HG02678 (cell line): ENCODE data around the gene VIL1.

Experiments
- ATAC-seq: cut with Tn5 transposase; IDR thresholded peaks from one replicate; pipeline ENCODE4 v1.9.1; 2021; ENCODE audit warnings: mild to moderate bottlenecking, moderate library complexity; ENCODE audit not compliant: unreplicated experiment

Gene VIL1

DNA sequence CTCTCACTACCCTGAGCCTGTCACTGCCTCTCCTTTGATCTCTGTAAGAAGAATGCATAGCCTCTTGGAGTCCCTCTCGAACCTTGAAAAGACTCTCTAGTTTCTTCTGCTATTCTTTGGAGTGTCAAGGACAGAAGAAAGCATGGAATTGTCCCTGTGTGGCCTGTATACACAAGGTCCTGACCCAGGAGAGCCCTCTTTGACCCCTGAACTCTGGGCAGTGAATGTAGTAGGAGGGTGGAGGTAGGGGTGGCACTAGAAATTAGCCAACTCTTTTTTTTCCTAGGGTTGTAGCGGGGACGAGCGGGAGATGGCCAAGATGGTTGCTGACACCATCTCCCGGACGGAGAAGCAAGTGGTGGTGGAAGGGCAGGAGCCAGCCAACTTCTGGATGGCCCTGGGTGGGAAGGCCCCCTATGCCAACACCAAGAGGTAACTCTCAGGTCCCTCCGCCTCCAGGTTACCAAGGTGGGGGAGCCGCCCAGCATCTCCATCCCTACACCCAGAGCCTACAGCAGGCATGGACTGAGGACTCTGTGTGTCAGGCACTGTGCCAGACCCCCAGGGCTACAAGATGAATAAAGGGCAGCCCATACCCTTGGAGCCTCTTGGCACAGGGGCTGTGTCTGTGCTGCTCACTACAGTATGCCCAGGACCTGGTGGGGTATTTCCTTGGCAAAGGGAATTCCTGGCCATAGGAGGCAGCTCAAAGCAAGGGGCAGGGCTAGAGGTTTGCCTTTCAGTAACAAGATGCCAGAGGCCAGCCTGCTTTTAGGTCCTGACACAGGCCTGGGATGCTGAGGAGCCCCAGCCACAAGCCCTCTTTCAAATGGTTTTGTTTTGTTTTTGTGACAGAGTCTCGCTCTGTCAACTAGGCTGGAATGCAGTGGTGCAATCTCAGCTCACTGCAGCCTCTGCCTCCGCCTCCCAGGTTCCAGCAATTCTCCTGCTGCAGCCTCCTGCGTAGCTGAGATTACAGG lies 16.4 kb downstream of the VIL1 start:
- no peak for ATAC-seq

DNA sequence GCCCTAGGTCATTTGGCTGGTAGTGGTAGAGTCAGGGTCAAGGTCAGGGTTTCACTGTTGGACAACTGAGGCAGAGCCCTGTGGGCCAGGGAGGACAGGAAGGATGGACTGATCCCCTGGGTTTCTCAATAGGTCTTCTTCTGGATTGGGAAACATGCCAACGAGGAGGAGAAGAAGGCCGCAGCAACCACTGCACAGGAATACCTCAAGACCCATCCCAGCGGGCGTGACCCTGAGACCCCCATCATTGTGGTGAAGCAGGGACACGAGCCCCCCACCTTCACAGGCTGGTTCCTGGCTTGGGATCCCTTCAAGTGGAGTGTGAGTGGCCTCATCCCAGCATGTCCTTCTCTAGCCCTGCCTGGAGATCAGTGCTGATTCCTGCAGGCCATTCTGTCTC lies 18.1 kb downstream of the VIL1 start:
- no peak for ATAC-seq

DNA sequence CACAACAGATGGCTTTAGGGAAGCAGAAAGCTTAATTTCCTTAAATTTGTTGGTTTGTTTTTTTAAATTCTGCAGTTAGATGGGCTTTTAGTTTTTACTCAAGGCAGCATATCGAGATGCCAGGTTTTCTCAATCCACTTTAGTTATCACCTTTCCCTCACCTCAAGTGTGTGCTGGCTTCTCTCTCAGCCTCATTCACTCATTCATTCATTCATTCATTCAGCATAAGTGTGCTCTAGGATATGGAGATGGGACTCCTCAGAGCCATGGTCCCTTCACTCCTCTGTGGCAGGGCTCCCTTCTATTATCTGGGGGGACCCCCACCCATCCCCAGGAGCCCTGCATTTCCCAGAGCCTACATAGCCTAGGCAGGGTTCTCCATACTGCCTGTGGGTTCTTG lies 19.0 kb downstream of the VIL1 start:
- ATAC-seq = no peak

DNA sequence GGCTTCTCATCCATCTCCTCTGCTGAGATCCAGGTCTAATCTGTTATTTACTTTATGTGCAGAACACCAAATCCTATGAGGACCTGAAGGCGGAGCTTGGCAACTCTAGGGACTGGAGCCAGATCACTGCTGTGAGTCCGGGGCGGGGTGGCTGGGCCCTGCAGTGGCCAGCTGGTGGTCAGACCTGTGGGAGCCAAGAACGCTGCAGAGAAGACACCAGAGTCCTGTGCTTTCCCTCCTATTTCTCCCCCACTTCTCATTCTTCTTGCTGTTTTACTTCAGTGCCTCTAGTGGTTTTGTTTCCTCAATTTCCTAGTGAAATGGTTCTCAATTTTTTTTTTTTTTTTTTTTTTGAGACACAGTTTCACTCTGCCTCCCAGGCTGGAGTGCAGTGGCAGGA lies 19.7 kb downstream of the VIL1 start:
- ATAC-seq = no peak

DNA sequence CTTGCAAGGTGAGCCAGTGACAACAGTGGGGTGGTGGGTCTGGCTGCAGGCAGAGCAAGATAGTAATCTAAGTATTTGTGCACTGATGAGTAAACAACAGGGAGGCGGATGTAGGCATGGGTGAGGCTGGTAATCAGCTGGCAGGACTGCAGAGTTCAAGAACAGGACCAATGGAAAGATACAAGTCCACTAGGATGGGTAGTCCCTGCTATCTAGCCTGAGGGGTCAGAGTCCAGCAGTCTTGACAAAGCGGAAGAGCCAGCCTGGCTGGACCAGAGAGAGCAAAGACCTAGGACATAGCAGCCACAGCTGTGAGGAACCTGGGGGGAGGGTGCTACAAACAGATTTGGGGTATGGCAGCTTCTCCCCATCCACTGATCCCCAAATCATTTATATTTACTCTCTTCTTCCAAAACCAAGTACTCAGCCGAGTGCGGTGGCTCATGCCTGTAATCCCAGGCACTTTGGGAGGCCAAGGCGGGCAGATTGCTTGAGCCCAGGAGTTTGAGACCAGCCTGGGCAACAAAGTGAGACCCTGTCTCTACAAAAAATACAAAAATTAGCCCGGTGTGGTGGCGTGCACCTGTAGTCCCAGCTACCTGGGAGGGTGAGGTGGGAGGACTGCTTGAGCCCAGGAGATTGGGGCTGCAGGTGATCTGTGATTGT lies 25.9 kb downstream of the VIL1 start:
- no peak for ATAC-seq

DNA sequence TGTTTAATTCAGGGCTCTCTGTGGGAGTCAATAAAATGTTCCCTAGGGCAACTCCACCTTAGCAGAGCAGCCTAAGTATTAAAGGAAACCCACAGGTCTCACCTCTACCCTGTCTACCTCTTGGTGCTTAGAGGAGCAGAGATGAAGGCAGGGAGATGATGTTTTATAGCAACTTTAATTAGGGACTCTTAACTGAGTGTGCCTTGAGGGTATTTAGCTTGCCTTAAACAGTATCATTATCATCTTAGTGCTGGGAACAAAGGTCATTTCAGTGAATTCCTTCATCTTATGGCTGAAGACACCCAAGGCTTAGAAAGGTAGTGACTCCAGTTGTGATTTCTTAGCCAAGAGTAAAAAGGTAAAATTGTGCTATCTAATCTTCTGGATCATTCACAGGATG lies 26.7 kb downstream of the VIL1 start:
- no peak for ATAC-seq

DNA sequence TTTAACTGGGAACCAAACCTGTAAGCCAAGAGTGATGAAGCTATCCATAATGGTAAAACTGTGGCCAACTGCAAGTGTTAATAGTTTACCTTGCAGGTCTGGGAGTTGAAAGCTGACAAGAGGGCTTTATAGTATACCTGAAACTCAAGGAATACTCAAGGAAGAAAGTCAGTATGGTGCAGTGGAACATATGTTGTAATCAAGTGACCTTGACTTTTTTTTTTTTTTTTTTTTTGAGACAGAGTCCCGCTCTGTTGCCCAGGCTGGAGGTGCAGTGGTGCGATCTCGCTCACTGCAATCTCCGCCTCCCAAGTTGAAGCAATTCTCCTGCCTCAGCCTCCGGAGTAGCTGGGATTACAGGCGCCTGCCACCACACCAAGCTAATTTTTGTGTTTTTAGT lies 27.6 kb downstream of the VIL1 start:
- no peak for ATAC-seq

- no peak for ATAC-seq
Measured at GRCh38 chr2:218447072-218447471, 28.1 kb downstream of the VIL1 start.

DNA sequence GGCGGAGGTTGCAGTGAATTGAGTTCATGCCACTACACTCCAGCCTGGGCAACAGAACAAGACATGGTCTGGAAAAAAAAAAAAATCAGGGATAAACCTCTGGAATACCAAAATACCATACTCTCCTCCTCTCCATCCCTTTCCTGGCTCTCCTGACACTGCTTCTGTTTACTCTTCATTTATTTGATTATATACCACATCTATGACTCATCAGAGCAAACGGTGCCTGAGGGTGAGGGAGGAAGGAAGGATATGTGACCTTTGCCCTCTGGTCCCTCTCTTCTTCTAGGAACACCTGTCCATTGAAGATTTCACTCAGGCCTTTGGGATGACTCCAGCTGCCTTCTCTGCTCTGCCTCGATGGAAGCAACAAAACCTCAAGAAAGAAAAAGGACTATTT lies 30.0 kb downstream of the VIL1 start:
- no peak for ATAC-seq

DNA sequence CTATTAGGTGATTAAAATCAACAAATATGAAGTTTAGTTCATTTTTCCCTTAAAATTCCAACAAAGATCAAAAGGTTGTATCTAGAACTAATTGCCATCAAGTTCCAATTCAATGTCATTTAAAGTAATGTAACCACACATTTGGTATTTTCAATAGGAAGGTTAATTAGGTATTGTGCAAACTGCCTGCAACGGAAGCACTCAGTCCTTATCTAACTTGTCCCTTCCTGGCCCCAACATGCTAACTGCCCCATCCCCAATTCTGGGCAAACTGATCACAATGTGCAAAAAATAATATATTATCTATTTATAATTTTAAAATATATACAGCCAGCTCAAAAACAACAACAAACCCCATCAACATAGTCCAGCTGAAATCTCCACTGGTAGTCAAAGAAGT lies 33.2 kb downstream of the VIL1 start:
- no peak for ATAC-seq

DNA sequence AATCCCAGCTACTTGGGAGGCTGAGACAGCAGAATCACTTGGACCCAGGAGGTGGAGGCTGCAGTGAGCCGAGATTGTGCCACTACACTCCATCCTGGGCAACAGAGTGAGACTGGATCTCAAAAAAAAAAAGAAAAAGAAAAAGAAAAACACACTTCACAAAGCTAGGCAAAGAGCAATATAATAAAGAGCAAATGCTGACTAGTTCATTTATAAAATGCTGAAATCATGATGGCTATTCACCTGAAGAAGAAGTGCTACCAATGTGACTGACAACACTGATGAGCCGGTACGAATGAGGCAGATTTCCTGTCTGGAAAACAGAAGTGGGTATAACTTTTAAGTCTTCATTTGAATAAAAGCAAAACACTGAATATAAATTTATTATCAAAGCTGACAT lies 37.9 kb downstream of the VIL1 start:
- ATAC-seq = no peak

GRCh38 chr2:218458598-218458997 lies 39.7 kb downstream of the VIL1 start:
- ATAC-seq = no peak

- ATAC-seq = no peak
Measured at GRCh38 chr2:218465987-218466633, 47.2 kb downstream of the VIL1 start.

DNA sequence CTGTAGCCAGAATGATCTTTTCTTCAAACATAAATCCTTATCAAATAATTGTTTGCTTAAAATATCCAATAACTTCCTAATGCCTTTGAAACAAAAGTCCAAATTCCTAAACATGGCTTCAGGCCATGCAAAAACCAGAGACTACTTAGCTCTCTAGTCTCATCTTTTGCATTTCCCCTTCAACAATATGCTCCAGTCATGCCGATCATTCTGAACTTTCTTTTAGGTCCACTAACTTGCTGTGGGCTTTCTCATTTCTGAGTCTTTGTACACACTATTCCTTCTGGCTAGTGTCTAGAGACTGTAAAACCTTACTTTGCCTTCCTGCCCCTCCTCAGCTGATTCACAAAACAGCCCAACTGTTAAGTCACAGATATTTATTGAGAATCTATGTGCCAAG lies 51.5 kb downstream of the VIL1 start:
- ATAC-seq = no peak

GRCh38 chr2:218471036-218471435 lies 52.1 kb downstream of the VIL1 start:
- no peak for ATAC-seq

- ATAC-seq = no peak
Measured at GRCh38 chr2:218471982-218472381, 53.1 kb downstream of the VIL1 start.

GRCh38 chr2:218472988-218473387 lies 54.1 kb downstream of the VIL1 start:
- ATAC-seq = no peak

DNA sequence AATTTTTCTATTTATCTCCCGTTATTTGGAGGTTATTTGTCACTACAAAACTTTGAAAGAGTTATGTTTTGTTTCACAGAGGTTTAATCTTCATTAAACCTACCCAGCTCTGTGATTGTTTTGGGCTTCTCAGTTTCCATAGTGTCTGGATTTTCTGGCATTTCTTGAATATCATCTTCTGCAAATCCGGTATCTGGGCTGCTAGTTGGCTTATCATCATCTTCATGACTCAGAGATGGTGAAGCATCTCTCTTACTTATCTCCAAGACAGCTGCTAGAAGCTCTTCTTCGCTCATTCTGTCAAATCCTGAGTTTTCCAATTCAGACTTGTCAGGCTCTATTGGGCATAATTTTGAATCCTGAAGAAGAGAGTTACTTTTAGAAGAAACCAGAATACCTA lies 55.6 kb downstream of the VIL1 start:
- ATAC-seq = no peak

DNA sequence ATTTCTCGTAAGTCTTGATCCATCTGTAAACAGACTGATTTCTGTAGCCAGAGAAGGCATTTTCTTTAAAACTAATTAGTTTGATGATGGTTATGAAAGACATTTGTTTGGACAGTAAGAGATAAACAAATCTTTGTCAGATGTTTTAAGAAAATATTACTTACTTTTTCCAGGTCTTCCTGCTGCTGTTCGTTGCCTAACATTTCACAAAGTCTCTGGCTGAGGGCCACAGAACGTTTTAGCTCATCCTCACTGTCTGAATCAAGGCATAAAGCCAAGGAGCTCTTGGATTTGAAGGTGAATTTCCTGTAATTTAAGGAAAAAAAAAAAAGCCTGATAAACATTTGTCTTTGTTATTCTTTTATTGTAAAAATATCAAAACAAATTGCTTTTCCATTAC lies 57.8 kb downstream of the VIL1 start:
- ATAC-seq = no peak

- ATAC-seq = no peak
Measured at GRCh38 chr2:218477247-218477646, 58.3 kb downstream of the VIL1 start.

GRCh38 chr2:218478544-218478943 lies 59.6 kb downstream of the VIL1 start:
- no peak for ATAC-seq

GRCh38 chr2:218479595-218479994 lies 60.7 kb downstream of the VIL1 start:
- ATAC-seq = no peak
